ENCODE measurements around the gene SLC25A24.
"Not testable (repeated sequence)": the region's sequence is repeated elsewhere in the genome, so short reads cannot be mapped to it uniquely, and the experiment has no call there.

DNA sequence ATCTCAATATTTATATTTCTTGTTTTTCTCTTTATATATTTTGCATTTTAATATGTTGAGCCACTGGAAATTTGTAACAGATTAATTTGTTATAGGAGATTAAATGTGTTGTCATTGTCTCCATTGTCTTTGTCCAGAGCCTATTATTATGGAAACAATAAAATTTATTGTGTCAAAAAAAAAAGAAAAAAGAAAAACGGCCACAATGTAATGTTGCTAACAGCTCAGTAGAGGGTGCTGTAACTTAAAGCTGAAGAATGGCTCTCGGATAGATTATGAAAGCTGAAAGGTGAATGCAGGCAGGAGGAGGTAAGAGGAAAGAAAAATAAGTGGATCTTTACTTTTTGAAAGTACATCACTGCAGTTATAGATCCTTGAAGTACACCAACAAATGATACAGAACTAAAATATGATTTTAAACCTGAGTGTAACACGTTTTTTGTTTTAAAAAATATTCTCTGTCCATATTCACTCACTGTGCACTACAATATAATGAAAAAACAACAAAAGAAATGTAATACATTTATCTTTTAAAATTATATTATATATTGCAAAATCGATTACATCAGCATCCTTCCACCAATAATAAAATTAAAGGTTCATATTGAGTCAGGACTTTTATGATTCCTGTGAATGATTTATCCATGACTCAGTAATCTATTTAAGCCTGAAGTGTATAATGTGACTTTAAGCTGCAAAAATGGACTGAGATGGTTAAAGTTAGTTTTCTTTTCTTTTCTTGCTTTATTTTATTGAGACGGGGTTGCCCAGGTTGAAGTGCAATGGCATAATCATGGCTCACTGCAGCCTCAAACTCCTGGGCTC lies 14.7 kb upstream of the SLC25A24 start:
- not testable (repeated sequence) for TF ChIP-seq EZH2phosphoT487 (IDR thresholded peaks at IDR 0.05; ENCODE audit: low read depth, severe bottlenecking, unreplicated experiment); EZH2 (IDR thresholded peaks at IDR 0.05; ENCODE audit: borderline replicate concordance)
- TF ChIP-seq, protein P1, sequence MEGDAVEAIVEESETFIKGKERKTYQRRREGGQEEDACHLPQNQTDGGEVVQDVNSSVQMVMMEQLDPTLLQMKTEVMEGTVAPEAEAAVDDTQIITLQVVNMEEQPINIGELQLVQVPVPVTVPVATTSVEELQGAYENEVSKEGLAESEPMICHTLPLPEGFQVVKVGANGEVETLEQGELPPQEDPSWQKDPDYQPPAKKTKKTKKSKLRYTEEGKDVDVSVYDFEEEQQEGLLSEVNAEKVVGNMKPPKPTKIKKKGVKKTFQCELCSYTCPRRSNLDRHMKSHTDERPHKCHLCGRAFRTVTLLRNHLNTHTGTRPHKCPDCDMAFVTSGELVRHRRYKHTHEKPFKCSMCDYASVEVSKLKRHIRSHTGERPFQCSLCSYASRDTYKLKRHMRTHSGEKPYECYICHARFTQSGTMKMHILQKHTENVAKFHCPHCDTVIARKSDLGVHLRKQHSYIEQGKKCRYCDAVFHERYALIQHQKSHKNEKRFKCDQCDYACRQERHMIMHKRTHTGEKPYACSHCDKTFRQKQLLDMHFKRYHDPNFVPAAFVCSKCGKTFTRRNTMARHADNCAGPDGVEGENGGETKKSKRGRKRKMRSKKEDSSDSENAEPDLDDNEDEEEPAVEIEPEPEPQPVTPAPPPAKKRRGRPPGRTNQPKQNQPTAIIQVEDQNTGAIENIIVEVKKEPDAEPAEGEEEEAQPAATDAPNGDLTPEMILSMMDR (IDR thresholded peaks at IDR 0.05; ENCODE audit: poor library complexity) = peak; percentile 76

Measured in hepatocyte (in vitro differentiated cells).